Esophagus squamous epithelium (tissue), 4 donors: ENCODE measurements around the gene TAS1R1.

Experiments
- POLR2A ChIP-seq, 4 donors: fragments of 450-650 bp; IDR thresholded peaks; one replicate each; pipeline ENCODE4 v1.6.1; 2017; ENCODE audit warnings: antibody characterized with exemption in 4 of 4, mild to moderate bottlenecking in 4 of 4, moderate library complexity in 3 of 4
- TF ChIP-seq, protein P1 (sequence below), 6 experiments: fragments of 450-650 bp in 4 of 6; fragments of 200-600 bp in 2 of 6; sonication (generic) in 2 of 6; IDR thresholded peaks; one replicate each; pipeline ENCODE4 v1.5.1; 2016 to 2019; ENCODE audit warnings: antibody characterized with exemption in 6 of 6, mild to moderate bottlenecking in 4 of 6, moderate library complexity in 4 of 6

GRCh38 chr1:6510493-6510892 lies 44.6 kb upstream of the TAS1R1 start:
- TF ChIP-seq, protein P1, sequence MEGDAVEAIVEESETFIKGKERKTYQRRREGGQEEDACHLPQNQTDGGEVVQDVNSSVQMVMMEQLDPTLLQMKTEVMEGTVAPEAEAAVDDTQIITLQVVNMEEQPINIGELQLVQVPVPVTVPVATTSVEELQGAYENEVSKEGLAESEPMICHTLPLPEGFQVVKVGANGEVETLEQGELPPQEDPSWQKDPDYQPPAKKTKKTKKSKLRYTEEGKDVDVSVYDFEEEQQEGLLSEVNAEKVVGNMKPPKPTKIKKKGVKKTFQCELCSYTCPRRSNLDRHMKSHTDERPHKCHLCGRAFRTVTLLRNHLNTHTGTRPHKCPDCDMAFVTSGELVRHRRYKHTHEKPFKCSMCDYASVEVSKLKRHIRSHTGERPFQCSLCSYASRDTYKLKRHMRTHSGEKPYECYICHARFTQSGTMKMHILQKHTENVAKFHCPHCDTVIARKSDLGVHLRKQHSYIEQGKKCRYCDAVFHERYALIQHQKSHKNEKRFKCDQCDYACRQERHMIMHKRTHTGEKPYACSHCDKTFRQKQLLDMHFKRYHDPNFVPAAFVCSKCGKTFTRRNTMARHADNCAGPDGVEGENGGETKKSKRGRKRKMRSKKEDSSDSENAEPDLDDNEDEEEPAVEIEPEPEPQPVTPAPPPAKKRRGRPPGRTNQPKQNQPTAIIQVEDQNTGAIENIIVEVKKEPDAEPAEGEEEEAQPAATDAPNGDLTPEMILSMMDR (IDR thresholded peaks at IDR 0.05) = no peak
- TF ChIP-seq POLR2A (IDR thresholded peaks at IDR 0.05) = no peak
